HG02870 (cell line): ENCODE measurements around the gene KIFC3.

Experiments used
- ATAC-seq: cut with Tn5 transposase; IDR thresholded peaks from one replicate; pipeline ENCODE4 v1.9.1; 2021; ENCODE audit warnings: mild to moderate bottlenecking, moderate library complexity; ENCODE audit not compliant: unreplicated experiment

The KIFC3 gene

DNA sequence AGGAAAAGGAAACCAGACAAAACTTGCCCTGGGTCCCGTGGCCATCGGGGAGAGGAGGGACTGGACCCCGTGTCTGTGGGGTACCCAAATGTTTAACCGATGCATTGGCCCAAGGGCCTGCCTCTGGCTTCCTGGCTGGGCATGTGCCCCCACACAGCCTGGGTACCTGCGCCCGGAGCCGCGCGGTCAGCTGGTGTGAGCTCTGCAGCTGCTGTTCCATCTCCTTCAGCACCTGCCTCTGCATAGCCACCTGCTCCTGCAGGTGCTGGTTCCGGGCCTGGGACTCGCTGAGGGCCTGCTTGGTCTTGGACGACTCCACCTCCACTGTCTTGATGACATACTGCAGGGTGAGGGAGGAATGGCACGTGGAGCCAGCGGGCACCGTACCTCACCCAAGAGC is 31.9 kb downstream of the KIFC3 start:
- no peak for ATAC-seq

GRCh38 chr16:57769541-57770145 is 32.6 kb downstream of the KIFC3 start:
- ATAC-seq: no peak

- ATAC-seq: no peak
These were observed 35.5 kb downstream of the KIFC3 start for GRCh38 chr16:57766714-57767348.

DNA sequence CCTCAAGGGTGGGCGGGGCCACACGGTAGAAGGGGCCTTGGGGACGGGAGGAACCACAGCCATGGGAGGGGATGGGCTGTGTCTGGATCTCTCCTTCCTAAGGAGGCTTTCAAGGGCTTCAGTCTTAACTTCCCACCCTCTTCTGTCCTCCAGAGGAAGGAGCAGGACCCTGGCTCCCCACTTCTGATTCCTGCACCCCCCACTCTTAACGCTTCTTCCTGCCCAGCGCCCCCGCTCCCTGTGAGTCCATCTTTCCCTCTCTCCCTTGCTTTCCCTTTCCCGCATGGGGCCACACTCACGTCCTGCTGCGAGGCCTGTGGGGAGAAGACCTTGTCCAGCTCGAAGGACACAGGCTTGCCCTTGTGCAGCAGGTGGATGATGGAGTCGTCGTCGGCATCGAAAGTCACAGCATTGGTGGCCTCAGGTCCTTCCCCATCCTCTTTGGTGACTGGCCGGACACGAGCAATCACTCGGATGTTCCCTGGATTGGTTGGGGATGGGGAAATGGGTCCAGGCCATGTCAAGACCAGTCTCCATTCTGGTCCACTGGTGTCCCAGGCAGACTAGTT is 37.0 kb downstream of the KIFC3 start:
- ATAC-seq: no peak

DNA sequence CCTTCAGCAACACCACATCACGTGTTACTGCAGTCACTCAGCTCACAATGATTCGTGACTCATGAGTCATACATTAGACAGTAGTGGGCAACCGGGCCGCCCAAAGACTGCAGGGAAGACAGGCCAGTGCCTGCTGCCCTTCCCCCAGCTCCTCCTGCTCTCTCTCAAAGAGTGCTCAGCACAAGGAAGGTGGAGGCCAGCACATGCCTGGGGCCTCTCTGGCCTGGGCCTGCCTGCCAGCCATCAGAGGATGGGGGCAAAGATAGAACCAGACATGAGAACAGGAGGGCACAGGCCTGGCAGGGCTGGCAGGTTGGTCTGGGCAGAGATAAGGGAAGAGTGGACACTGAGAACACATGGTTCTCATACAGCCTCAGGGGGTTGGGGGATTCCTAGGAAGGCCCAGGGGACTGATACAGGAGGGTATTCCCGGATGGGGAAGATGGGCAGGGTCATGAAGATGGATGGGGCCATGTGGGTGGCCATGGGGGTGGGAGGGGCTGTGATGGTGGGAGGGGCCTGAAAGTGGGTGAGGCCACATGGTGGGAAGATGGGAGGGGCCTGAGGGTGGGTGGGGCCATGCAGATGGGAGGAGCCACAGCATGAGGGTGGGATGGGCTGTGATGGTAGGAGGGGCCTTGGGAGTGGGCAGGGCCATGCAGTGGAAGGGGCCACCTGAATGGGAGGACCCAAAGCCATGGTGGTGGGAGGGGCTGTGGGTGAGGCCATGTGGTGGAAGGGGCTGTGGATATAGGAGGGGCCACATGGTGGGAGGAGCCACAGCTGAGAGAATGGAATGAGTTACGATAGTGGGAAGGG is 37.7 kb downstream of the KIFC3 start:
- ATAC-seq: no peak

- no peak for ATAC-seq
These were observed 38.3 kb downstream of the KIFC3 start for GRCh38 chr16:57764006-57764340.

- ATAC-seq: no peak
These were observed 38.8 kb downstream of the KIFC3 start for GRCh38 chr16:57763285-57764005.

DNA sequence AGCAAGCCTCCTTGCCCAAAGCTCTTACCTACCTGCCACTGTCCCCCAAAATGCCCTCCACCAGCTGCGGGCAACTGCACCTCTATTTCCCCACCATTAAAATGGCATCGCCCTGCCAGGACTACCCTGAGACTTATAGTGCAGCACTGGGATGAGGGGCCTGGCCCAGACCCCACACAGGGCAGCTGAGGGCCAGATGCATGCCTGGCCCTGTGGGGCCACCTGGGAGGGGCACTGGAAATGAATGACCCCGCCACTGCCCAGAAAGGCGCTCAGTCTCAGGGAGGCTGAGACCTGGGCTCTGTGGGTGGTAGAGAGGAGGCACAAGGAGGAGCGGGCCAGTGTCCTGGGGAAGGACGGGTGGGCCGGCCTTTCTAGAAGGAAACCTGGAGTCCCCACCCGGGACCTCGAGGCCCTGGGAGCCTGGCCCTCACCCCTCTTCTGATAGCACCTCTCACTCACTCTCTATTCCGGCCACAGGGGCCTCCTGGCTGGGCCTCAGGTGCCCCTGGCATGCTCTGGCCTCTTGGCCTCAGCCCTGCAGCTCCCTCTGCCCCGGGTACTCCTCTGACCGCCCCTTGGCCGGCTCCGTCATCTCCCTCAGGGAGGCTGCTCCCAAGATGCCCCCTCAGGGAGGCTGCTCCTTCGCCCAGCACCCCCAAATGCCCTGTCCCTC is 39.8 kb downstream of the KIFC3 start:
- no peak for ATAC-seq

GRCh38 chr16:57761957-57762356 is 40.3 kb downstream of the KIFC3 start:
- ATAC-seq: no peak

- no peak for ATAC-seq
These were observed 41.0 kb downstream of the KIFC3 start for GRCh38 chr16:57761301-57761700.

DNA sequence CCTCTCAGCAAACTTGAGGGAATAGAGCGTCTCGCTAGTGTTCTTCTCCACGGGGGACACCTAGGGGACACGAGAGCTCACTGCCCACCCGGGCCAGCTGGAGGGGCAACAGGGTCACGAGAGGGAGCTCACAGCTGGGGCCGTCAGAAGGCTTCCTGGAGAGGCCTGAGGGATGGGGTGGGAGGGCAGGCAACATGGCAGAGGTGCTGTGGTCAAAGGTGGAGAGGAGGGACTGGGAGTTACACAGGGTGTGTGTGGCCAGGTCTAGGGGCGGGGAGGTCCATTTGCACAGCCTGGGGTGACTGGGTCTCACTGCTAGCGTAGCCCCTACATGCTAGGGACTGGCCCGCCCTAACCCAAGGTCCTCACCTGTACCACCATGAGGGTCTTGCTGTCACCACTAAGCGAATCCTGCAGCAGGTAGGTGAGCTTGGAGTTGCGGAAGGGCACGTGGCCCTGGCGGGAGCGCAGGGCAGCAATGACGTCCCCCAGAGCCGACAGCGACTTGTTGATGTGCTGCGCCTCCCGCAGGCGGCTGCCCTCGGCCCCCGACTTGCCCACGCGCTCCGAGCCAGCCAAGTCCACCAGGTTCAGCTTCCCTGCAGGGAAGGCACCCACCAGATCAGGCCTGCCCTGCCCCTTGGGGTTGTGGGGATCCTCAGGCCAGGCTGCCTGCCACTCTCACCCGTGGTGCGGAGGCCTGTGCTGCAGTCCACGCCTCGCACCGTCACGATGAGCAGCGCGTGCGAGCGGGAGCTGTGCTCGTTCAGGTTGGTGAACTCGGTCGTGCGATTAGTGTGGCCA is 41.7 kb downstream of the KIFC3 start:
- no peak for ATAC-seq

- ATAC-seq: no peak
These were observed 42.5 kb downstream of the KIFC3 start for GRCh38 chr16:57759541-57760356.

GRCh38 chr16:57759131-57759530 is 43.2 kb downstream of the KIFC3 start:
- no peak for ATAC-seq

DNA sequence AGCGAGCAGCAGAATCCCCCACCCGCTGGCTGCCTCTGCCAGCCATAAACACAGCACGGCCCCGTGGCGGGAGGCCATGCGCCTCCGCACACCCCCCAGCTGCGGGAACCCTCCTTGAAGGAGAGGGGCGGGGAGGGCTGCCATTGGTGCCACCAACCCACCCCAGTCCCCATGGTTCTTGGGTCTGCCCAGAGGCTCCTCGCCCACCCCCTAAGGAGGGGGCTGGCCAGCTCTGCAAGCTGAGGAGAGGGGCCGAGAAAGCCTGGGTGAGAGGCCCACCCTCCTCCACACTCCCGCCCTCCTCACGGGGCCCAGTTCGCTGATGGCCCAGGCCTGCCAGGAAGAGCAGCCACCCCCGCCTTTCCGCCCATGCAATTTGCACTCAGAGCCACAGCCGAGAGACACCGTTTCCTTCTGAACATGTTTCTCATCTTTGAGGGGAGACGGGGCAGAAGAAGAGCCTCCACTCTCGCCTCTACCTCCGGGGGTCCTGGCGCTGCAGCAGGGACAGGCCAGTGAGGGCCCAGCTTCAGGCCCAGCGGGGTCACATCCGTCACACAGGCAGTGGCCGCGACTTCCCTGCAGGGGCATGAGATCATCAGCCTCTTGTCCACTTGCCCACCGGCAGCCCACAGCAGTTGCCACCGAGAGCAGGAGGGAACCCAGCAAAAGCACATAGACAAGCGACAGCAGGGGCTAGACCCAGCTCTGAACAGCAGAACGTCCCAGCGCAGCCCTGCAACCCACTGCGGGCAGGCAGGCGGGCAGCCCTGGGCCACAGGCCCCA is 43.8 kb downstream of the KIFC3 start:
- ATAC-seq: no peak

DNA sequence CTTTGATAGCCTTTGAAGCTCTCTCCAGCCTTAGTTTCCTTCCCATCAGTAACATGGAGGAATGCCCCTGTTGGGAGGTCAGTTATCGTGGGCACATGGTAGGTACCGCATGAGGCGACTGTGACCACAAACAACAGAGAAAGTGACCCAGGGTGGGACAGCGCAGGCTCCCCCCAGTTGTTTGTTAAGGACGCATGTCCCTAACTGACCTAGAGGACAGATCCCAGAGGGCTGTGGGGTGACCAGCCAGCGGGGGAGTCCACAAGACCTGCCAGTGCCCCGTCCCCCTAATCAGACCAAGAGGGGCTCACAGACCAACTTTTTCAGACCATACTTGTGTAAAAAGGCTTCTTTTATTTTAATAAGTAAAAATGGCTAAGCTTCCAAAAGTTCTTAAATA is 44.4 kb downstream of the KIFC3 start:
- no peak for ATAC-seq

DNA sequence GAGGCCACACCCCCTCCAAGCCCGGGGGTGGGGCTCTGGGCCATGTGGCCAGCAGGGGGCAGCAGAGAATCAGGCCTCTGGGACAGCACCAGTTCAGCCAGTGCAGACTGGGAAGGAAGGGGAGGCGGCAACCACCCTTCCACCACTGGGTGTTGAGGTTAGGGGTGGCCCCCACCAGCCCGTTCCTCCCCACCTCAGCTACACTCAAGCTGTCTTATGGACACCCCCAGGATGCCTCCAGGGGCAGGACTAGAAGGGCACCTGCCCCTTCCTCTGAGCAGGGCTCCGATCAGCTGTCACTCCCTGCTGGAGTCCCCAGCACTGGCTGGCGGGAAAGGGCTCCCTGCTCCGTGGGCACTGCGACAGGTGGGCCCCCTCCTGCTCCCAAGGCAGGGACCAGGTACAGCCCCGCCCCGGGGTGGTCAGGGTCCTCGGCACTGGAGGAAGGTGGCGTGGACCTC is 44.9 kb downstream of the KIFC3 start:
- ATAC-seq: peak; percentile 91

DNA sequence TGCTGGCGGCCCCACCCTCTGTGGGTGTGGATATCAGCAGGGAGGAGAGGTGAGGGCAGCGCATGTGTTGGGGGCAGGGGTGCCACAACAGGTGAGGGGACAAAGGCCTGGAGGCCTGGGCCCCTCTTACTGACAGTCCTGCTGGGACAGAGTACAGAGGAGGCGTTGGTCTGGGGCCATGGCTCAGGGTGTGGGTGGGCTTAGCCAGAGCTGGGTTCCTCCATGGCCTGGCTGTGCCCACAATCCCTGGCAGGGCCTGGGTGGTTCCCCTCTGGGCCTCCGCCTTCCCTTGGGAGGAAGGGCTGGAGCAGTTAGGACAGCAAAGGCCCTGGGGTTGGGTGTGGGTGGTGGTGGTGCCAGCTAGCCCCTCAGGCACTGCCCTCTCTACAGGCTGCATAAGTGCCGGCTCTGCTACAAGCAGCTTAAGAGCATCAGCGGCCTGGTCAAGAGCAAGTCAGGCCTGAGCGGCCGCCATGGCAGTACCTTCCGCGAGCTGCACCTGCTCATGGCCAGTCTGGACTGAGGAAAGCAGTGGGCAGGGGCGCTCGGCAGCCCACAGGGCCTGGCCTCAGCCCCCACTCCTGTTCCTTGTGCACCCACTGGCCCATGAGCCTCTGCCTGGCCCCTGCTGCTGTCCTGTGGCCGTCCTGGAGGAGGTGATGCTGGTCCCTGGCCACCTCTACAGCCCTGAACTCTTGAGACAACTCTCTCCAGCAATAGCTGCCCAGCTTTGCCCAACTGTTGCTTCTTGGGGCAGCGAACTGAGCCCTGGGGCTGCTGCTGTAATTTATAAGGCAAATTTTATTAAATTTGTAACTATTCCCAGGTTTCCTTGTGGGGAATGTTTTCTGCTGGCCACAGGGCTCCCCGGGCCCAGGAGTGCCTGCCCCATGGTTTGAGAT is 45.6 kb downstream of the KIFC3 start:
- ATAC-seq: no peak
